OCI-LY3 (cell line): ENCODE results near the gene DRAM2.

Experiments
- H2AFZ ChIP-seq: fragments of 200-600, 300-600 bp; shearing (Covaris generic); 2 replicates; pipeline ENCODE4 v1.6.0; 2014; ENCODE audit warnings: antibody characterized with exemption, low read depth, low read length
- H3K27ac ChIP-seq: fragments of 200-600, 300-600 bp; sonication (generic); 2 replicates; pipeline ENCODE4 v1.5.1; 2014; ENCODE audit warnings: mild to moderate bottlenecking, low read length, moderate library complexity, mixed read lengths
- H3K27me3 ChIP-seq: fragments of 200-600, 300-600 bp; sonication (generic); 2 replicates; pipeline ENCODE4 v1.6.1; 2014; ENCODE audit warnings: low read depth, low read length, mixed read lengths
- H3K36me3 ChIP-seq: fragments of 200-600, 300-600 bp; sonication (generic); replicated peaks from 2 replicates; pipeline ENCODE3; 2014; ENCODE audit warnings: low read depth, low read length, mixed read lengths
- H3K4me1 ChIP-seq: fragments of 300-600, 200-600 bp; sonication (generic); 2 replicates; pipeline ENCODE4 v1.6.1; 2014; ENCODE audit warnings: low read length, mixed read lengths
- H3K4me2 ChIP-seq: fragments of 200-600, 300-600 bp; sonication (generic); 2 replicates; pipeline ENCODE4 v1.6.1; 2014; ENCODE audit warnings: low read length, mixed read lengths
- H3K4me3 ChIP-seq: fragments of 300-600, 200-600 bp; sonication (generic); 2 replicates; pipeline ENCODE4 v1.5.1; 2014; ENCODE audit warnings: antibody characterized with exemption, mild to moderate bottlenecking, low read length, moderate library complexity
- H3K79me2 ChIP-seq: fragments of 300-600, 200-600 bp; shearing (Covaris generic); 2 replicates; pipeline ENCODE4 v1.6.1; 2014; ENCODE audit warnings: mild to moderate bottlenecking, low read length, mixed read lengths
- H3K9ac ChIP-seq: fragments of 300-600, 200-600 bp; shearing (Covaris generic); 2 replicates; pipeline ENCODE4 v1.6.0; 2014; ENCODE audit warnings: mild to moderate bottlenecking, low read length, moderate library complexity
- H3K9me3 ChIP-seq: fragments of 200-600, 300-600 bp; shearing (Covaris generic); 2 replicates; pipeline ENCODE4 v1.6.1; 2014; ENCODE audit warnings: low read length, mixed read lengths; ENCODE audit not compliant: insufficient read depth
- H4K20me1 ChIP-seq: fragments of 200-600, 300-600 bp; sonication (generic); 2 replicates; pipeline ENCODE4 v1.6.1; 2016; ENCODE audit warnings: low read length, mixed read lengths; ENCODE audit not compliant: insufficient read depth
- CTCF ChIP-seq: fragments of 200-600, 300-600 bp; sonication (generic); IDR thresholded peaks from 2 replicates; pipeline ENCODE4 v1.5.1; 2014; ENCODE audit warnings: antibody characterized with exemption, low read length, low read depth
- EZH2phosphoT487 ChIP-seq: fragments of 200-600 bp; shearing (Covaris generic); IDR thresholded peaks from 2 replicates; pipeline ENCODE4 v1.6.1; 2018; ENCODE audit warnings: antibody characterized with exemption, mixed run types, low read depth

DRAM2 gene

GRCh38 chr1:111142356-111142975 lies 2.6 kb upstream of the DRAM2 start:
- Histone ChIP-seq H3K36me3 (peaks cover 6% of the 10 kb centered on the region), H2AFZ (no peak overlapping the region), H4K20me1 (peaks cover 40% of the 10 kb centered on the region), H3K9me3 (no peaks in the 10 kb centered on the region), H3K27me3 (no peaks in the 10 kb centered on the region), H3K79me2 (peaks cover 94% of the 10 kb centered on the region), H3K27ac (no peak overlapping the region), H3K9ac (no peak overlapping the region), H3K4me2 (peak overlapping the region; percentile 84; the same call in 1 of the 2 replicates), H3K4me3 (no peak overlapping the region), H3K4me1 (peaks cover 32% of the 10 kb centered on the region)
- no peak for TF ChIP-seq EZH2phosphoT487
- no peak for TF ChIP-seq CTCF

- H3K9ac ChIP-seq = peak overlapping the region; percentile 91
- peaks cover 36% of the 10 kb centered on the region for H4K20me1 ChIP-seq
- H3K4me1 ChIP-seq = peaks cover 34% of the 10 kb centered on the region
- H3K36me3 ChIP-seq = peaks cover 7% of the 10 kb centered on the region
- H3K9me3 ChIP-seq = no peaks in the 10 kb centered on the region
- H3K27me3 ChIP-seq = no peaks in the 10 kb centered on the region
- H3K27ac ChIP-seq = peak overlapping the region; percentile 93; the same call in 1 of the 2 replicates
- H2AFZ ChIP-seq = no peak overlapping the region
- peak overlapping the region; percentile 84 for H3K4me2 ChIP-seq
- TF ChIP-seq EZH2phosphoT487 = no peak
- TF ChIP-seq CTCF = no peak
- H3K79me2 ChIP-seq = peaks cover 89% of the 10 kb centered on the region
- peak overlapping the region; percentile 99 for H3K4me3 ChIP-seq
These were observed 1.6 kb upstream of the DRAM2 start for GRCh38 chr1:111141245-111142220.

DNA sequence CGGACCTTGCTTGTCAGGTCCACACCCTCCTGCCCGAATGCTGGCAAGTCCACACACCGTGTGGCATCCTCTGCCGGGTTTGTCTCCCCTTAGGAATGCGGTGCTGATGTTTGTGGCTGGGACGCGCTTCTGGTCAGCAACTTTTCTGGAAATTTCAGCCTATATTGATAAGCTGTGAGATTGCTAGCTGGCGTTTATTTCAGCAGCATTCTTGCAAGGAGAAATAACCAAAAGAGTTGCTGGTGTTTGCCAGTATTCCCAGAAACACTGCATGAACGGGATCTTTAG lies 731 bp upstream of the DRAM2 start:
- Histone ChIP-seq H3K9ac (peak overlapping the region; percentile 91), H3K4me1 (peaks cover 33% of the 10 kb centered on the region), H3K27ac (peak overlapping the region; percentile 93), H3K27me3 (no peaks in the 10 kb centered on the region), H3K4me3 (peak overlapping the region; percentile 99), H3K4me2 (peak overlapping the region; percentile 84), H2AFZ (no peak overlapping the region), H3K79me2 (peaks cover 80% of the 10 kb centered on the region), H3K36me3 (peaks cover 10% of the 10 kb centered on the region), H4K20me1 (peaks cover 29% of the 10 kb centered on the region), H3K9me3 (no peaks in the 10 kb centered on the region)
- TF ChIP-seq CTCF (no peak), EZH2phosphoT487 (no peak)

DNA sequence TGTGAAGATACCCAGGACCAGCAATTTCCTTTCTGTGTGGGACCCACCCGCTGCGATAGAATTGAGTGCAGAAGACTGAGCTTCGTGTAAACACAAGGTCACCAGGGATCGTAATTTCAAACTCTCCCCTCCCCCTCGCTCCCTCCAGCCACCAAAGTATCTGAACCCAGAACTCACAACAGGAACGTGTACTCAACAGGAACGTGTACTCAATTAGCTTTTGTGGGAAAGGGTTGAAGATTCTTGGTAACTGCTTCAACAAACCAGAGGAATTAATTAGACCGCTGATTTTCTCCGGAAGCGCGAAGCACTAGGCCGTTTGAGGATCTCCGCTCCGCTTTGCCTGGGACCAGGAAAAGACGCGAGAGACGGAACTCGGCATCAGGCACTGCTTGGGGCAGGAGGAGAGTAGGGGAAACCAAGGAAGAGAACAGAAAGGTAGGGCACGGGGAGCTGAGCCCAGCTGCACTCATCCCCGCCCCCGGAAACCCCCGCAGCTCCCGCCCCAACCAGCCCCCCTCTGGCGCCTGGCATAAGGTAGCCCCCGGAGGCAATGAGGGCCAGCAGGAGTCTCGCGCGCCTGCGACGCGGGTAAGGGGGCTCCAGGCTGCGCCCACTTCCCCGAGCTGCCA lies 453 bp downstream of the DRAM2 start:
- peaks cover 69% of the 10 kb centered on the region for H3K79me2 ChIP-seq
- H4K20me1 ChIP-seq = peaks cover 23% of the 10 kb centered on the region
- no peaks in the 10 kb centered on the region for H3K9me3 ChIP-seq
- H3K27ac ChIP-seq = peak overlapping the region; percentile 93
- peak overlapping the region; percentile 99 for H3K4me3 ChIP-seq
- peaks cover 41% of the 10 kb centered on the region for H3K4me1 ChIP-seq
- peaks cover 18% of the 10 kb centered on the region for H3K36me3 ChIP-seq
- H3K9ac ChIP-seq = peak overlapping the region; percentile 91
- no peak overlapping the region; the same call in 1 of the 2 replicates for H2AFZ ChIP-seq
- H3K4me2 ChIP-seq = peak overlapping the region; percentile 87
- TF ChIP-seq CTCF (no peak), EZH2phosphoT487 (no peak)
- no peaks in the 10 kb centered on the region for H3K27me3 ChIP-seq
